Hematopoietic multipotent progenitor cell treated with erythropoietin and hydrocortisone succinate and interleukin-3 and kit ligand, for 17 days (in vitro differentiated cells): ENCODE results near the gene LHB.
"Not testable (repeated sequence)": the region's sequence is repeated elsewhere in the genome, so short reads cannot be mapped to it uniquely, and the experiment has no call there.

Experiments
- DNase-seq: peaks from one replicate; pipeline ENCODE4 v3.0.0-alpha.2; 2015; ENCODE audit warnings: low spot score

LHB gene

GRCh38 chr19:49038111-49038510 is 21.2 kb upstream of the LHB start:
- not testable (repeated sequence) for DNase-seq

GRCh38 chr19:49036815-49037214 is 19.9 kb upstream of the LHB start, which contains the start of gene CGB1:
TSS of gene CGB1 (minus strand) at chr19:49036895. CDS start at chr19:49036711, 184 bp downstream.
- DNase-seq: peak; percentile 48

GRCh38 chr19:49031642-49032301 is 14.9 kb upstream of the LHB start, which contains the start of gene CGB2:
TSS of gene CGB2 (plus strand) at chr19:49031890. CDS start at chr19:49032096, 206 bp downstream.
- DNase-seq: peak; percentile 55

- not testable (repeated sequence) for DNase-seq
Observed at GRCh38 chr19:49030323-49030722, 13.4 kb upstream of the LHB start.

- not testable (repeated sequence) for DNase-seq
Observed at GRCh38 chr19:49029749-49030148, 12.9 kb upstream of the LHB start.

GRCh38 chr19:49028686-49029085 is 11.8 kb upstream of the LHB start:
- not testable (repeated sequence) for DNase-seq

GRCh38 chr19:49025599-49025998 is 8.7 kb upstream of the LHB start:
- DNase-seq: not testable (repeated sequence)

- DNase-seq: not testable (repeated sequence)
Observed at GRCh38 chr19:49025088-49025487, 8.2 kb upstream of the LHB start.

GRCh38 chr19:49024233-49024632 is 7.3 kb upstream of the LHB start, which contains the start of gene CGB3:
TSS of gene CGB3 (minus strand) at chr19:49024333. CDS start at chr19:49023971, 362 bp downstream.
- not testable (repeated sequence) for DNase-seq

GRCh38 chr19:49022116-49022515 is 5.2 kb upstream of the LHB start:
- DNase-seq: no peak

- DNase-seq: no peak
Observed at GRCh38 chr19:49020931-49021895, 4.3 kb upstream of the LHB start.

GRCh38 chr19:49020342-49020741 is 3.5 kb upstream of the LHB start:
- no peak for DNase-seq

- DNase-seq: no peak
Observed at GRCh38 chr19:49019242-49019932, 2.5 kb upstream of the LHB start.

- not testable (repeated sequence) for DNase-seq
Observed at GRCh38 chr19:49018388-49019241, 1.7 kb upstream of the LHB start.

GRCh38 chr19:49017666-49018351 is 918 bp upstream of the LHB start:
- no peak for DNase-seq

GRCh38 chr19:49016067-49016839 is 638 bp downstream of the LHB start:
- DNase-seq: no peak

GRCh38 chr19:49014870-49015255 is 2.0 kb downstream of the LHB start:
- no peak for DNase-seq

GRCh38 chr19:49014123-49014869 is 2.6 kb downstream of the LHB start:
- DNase-seq: no peak

GRCh38 chr19:49011194-49011593 is 5.7 kb downstream of the LHB start:
- no peak for DNase-seq
